HG03045 (cell line): ENCODE data around the gene FBXO31.

Source experiments
- ATAC-seq: cut with Tn5 transposase; IDR thresholded peaks from one replicate; pipeline ENCODE4 v1.9.1; 2021; ENCODE audit warnings: mild to moderate bottlenecking, moderate library complexity; ENCODE audit not compliant: unreplicated experiment

Gene FBXO31

DNA sequence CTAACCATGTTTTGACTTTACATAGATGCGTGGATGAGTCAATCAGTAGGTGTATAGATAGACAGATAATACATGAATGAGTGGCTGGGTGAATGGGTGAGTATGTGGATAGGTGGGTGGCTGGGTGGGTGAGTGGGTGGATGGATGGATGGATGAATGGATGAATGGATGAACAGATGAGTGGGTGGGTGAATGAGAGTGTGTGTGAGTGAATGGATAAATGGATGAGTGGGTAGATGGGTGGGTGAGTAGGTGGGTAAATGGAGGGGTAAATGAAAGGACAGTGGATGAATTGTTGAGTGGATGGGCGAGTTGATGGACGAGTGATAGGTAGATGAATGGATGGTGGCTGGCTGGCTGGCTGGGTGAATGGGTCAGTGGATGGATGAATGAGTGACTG, 89.6 kb downstream of the FBXO31 start:
- ATAC-seq = no peak

- no peak for ATAC-seq
These were observed 91.6 kb downstream of the FBXO31 start for GRCh38 chr16:87291944-87292343.

DNA sequence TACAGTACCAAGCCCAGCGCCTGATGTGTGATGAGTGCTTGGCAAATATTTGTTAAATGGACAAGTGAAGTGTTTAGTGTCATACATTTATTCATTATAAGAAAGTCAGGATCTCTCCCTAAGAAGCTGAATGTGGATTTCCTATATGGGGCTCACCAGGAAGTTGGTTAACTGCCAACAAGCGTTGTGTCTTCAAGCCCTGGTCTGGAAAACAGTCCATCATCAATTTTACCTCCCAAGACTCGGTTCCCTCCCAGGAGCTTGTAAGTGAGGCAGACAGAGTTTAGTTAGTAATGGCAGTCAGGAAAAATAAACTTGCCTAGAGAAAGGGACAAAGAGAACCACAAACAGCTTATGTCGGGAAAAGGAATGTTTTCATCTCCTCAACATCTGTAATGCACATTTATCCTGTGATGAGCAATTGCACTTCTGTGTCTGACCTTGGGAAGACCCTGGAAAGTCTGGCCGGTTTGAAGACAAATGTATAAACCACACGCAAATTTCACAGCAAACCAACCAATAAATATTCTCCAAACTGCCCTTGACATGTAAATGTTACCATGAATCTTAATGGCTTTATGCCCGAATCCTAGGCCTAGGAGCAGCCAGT, 94.7 kb downstream of the FBXO31 start:
- ATAC-seq = no peak

DNA sequence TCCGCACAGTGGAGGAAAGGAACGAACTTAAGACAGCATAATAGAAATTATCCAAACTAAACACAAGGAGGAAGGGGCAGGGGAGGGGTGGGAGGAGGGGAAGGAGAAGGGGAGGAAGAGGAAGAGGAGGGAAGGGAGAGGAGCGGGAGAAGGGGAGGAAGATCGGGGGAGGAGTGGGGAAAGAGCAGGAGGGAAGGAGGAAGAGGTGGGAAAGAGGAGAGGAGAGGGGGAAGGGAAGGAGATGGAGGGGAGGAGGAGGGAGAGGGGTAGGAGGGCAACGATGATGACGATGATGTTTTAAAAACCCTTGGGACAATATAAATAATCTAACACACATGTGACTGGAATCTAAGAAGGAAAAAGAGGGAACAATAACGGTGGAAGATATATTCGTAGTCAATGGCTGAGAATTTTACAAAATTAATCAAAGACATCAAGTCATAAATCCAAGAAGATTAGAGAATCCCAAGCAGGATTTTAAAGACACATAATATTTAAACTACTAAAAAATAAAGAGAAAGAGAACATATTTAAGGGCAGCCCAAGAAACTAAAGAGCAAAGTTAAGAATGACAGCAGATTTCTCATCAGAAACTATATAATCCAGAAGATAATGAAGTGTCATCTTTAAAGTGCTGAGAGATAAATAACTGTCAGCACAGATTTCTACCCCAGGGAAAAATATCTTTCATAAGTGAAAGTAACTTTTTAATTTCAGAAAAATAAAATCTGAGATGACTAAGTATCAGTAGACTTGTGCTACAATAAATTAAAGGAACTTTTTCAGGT, 96.5 kb downstream of the FBXO31 start:
- ATAC-seq = no peak

DNA sequence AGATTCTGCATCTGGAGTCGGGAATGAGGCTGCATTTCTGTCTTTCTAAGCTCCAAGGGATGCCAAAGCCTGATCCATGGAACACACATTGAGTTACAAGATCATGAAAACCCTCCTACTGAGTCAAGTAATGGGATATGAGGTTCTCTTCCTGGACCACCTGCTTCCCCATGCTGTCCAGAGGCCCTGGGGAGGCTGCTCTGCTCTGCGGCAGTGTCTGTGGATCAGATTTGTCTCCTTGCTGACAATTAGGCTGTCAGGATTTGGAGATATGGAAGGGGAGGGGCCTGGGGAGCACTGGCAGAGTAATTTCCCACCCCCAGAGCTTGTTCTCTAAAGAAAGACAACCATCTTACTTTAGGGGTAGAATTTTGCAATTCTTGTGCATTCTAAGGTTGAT, 99.4 kb downstream of the FBXO31 start:
- ATAC-seq = no peak

DNA sequence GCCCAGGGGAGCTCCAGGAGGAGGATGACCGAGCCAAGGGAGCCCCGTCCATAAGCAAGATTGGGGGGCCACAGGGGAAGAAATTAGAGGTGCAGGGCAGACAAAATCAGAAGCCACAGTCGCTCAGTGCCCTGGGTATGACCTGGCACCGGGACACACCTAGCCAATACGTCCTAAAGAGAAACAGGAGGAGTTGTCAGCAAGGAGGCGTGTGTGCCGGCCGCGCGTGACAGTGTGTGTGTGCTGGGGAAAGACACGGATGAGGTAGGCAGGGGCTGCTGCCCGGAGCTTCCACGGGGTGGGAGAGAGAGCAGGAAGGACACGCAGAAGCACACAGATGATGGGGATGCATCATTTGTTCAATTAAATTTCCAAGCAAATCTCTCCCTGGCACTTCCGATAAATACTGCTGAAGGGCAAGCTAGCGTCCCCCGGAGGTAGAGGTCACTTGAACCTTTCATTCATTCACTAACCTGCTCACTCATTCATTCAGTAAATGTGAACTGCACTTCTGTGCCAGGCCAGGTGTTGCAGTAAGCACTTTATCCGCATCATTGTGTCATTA, 104.4 kb downstream of the FBXO31 start:
- ATAC-seq = no peak

DNA sequence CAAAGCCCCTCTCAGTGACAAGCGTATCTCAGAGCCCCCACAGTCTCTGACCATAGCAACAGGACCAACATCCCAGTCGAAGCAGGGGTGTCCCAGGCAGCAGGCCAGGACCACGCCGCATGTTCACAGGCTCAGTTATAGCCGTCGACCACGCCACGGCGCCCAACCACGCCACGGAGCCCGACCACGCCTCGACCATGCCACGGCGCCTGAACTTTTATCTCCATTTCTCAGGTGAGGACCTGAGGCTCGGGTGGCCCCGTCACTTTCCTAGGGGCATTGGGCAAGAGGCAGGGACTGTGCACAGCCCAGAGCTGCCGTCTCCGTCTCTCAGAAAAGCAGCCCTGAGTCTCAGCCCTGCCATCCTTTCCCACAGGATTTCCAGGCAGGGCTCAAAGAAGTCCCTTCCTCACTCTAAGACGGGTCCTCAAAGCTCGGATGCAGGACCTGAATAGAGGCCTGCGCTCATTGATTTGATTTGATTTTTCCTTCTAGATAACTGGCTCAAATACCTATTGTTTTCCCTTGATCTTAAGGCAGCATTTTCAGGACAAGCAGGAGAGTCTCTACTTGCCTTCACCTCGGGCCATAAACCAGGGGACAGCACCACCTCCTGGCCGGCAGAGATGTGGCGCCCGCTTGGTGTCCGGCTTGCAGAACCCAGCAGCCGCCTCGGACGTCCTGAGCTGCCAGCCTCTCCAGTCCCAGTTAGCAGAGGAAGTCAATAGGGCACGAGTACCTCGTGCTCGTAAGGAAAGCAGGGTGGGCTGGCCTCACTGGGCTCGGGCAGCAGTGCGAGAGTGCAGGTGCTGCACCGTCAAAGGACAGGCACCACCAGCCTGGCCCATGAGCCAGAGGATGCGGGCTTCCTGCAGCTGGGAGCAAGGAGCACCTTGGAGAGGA, 105.1 kb downstream of the FBXO31 start:
- ATAC-seq = no peak
